ENCODE results near the gene HRH4.

GRCh38 chr18:24517554-24517953 lies 57.1 kb downstream of the HRH4 start:
- TF ChIP-seq CTCF (IDR thresholded peaks at IDR 0.05; ENCODE audit: low read length) = no peak
- no peak for TF ChIP-seq EZH2phosphoT487 (IDR thresholded peaks at IDR 0.05; ENCODE audit: low read length)

Data from MM.1S (cell line).